SHP77 (cell line): ENCODE data around the gene EFCAB10.

Experiments
- DNase-seq, 2 experiments: peaks; one replicate each; lab custom pipeline; 2025; lab: John Stamatoyannopoulos, UW

The EFCAB10 gene

DNA sequence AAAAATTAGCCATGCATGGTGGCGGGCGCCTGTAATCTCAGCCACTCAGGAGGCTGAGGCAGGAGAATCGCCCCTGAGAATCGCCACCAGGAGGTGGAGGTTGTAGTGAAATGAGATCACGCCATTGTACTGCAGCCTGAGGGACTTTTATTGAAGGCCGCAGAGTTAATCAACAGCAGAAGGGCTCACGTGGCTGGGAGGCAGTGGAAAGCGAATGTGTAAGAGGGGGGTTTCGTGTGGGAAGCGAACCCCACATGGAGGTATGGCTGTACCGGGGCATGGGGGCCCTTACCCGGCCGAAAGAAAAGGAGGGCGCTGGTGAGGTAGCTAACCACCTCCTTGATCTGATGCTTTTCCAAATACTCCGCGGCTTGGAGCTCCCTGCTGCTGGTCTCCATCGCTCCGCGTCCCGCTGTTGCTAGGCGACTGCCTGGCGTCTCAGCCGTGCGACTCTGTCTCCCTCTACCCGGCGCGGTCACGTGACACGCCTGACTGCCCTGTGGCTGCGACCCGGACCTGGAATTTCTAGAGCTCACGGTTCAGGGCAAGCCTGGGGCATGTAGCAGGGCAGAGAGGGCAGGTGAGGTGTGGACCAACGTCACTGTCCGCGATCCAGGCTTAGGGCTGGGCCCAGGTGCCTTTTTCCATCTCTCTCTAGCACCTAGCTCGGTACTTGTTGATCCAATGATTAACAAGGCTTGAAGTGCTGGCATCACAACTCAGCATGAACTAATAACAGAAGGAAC lies at the start of gene EFCAB10:
EFCAB10 (minus strand) TSS at position 428 of the 746 bp plus-strand sequence; CDS start at position 398, 30 bp downstream.
- peak; percentile 82 to 89 for DNase-seq

DNA sequence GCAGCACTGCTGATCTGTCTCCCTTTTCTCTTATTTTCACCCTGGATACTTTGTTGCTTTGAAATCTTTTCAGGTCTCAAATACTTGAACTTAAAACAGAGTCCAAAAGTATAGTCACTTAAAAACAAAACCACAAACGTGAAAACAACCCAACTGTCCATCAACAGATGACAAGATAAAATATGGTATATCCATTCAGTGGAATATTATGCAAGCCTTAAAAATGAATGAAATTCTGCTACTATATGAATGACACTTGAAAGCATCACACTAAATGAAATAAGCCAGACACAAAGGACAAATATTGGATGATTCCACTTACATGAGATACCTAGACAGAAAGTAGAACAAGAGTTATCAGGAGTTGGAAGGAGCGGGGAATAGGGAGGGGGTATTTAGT lies 44.7 kb upstream of the EFCAB10 start:
- no peak for DNase-seq

DNA sequence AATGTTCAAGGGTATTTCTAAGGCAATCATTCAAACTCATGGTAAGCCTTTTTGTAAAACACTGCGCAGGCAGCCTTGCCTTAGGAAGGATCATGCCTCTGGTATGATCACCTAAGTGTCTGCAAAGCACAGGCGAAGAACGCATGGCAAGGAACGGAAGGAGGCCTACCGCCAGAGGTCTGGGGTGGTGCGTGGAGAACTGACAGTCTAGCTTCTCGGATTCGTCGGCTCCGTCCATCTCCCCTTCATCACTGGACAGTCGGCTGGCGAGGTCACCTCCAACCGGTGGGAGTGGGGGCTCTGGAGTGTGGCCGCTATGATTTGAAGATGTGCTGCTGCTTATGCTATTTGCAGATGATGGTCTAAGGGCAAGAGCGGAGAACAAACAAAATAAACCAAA lies 42.6 kb upstream of the EFCAB10 start:
- no peak for DNase-seq

- no peak for DNase-seq
Observed at GRCh38 chr7:105623378-105623777, 42.1 kb upstream of the EFCAB10 start.

DNA sequence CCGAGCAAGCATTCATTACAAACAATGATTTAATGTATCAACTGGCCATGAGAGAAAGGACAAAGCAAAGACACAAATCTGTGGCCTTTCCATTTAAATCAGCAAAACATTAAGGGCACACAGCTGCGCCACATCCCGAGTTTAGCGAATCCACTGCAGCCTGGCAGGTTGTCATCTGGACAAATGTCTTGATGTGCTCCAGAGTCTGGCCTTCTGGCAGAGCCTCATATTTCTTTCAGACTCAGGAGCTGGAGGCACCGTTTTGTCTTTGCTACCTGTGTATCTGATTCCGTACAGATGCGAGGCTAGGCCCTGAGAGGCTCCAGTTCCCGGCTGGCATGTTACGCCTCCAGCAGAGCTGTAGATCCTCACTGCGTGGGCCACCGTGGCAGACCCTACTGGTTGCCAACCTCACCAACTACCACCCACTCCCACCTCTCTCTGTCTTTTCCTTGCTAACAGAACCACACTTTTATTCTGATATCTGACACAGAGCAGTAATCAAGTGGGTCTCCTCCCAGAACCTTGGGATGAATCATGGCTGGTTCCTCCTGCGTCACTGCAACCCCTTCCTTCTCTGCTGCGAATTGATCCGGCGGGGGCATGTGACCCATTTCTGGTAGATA lies 40.9 kb upstream of the EFCAB10 start:
- DNase-seq: no peak

DNA sequence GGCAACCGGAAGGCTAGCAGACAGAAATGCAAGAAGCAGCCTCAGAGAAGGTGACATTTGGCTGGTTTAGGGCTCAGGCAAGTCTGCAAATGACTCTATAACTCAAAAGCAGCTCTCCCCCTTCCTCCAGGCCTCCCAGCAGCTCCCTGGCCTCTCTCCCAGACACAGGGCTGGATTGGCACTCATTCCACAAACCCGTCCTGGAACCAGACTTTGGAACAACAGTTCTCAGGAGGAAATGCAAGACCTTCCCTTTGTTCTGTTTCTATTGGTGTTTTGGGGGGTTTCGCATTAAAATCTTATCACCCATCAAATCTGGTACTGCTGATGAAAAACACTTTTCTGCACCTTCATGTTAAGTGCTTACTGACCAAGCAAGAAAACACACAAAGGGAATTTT lies 40.3 kb upstream of the EFCAB10 start:
- DNase-seq: no peak

DNA sequence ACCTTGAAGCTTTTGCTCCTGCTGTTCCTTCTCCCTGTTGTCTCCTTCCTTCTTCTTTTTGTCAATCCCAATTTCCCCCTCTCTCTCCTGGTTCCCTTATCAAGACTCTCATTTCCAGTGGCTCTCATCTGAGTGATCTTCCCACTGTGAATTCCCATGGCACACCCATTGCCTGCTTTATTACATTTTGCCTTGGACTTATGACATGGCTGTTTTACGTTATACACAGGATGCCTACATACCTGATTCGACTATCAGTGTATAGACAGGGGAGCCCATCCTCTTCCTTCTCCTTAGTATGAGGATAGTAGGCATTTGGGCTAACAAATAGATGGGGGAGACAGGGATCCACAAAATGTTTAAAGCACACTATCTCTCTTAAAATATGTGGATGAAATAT lies 39.9 kb upstream of the EFCAB10 start:
- no peak for DNase-seq

- no peak for DNase-seq
Observed at GRCh38 chr7:105619590-105619989, 38.3 kb upstream of the EFCAB10 start.

DNA sequence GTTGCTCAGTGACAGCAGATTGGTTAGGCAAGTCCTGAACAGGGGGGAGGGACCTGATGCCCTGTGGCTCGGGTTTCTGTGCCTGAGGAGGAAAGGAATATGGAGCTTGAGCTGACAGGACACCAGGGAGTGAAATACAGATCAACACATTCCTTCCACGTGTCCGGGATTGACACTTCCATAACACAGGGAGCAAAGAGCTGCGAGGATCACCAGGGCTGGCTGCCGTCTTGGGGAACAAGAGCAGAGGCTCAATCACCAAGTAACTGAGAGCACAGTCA lies 36.7 kb upstream of the EFCAB10 start:
- no peak for DNase-seq

- DNase-seq: no peak
Observed at GRCh38 chr7:105617280-105618015, 36.2 kb upstream of the EFCAB10 start.

DNA sequence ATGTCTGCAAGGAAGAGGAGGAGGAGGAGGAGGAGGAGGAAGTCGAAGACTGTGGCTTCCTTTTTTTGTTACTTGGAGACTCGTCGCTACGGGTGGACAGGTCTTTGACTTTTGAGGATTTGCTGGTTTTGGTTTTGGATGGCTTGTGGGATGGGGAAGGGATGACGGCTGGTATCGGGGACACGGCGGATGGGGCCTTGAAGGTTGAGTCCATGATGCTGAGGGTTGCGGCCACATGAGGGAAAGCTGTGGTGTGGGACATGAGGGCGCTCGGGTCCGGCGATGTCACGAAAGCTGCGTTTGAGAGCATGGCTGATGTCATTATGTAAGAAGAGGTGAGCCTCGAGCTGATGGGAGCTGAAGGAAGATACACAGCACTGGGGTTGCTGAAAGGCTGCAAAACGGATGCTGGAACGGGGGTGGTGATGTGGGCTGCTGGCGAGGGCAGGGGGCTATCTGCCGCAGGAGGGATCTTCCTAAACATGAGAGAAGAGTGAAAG lies 33.1 kb upstream of the EFCAB10 start:
- no peak for DNase-seq

DNA sequence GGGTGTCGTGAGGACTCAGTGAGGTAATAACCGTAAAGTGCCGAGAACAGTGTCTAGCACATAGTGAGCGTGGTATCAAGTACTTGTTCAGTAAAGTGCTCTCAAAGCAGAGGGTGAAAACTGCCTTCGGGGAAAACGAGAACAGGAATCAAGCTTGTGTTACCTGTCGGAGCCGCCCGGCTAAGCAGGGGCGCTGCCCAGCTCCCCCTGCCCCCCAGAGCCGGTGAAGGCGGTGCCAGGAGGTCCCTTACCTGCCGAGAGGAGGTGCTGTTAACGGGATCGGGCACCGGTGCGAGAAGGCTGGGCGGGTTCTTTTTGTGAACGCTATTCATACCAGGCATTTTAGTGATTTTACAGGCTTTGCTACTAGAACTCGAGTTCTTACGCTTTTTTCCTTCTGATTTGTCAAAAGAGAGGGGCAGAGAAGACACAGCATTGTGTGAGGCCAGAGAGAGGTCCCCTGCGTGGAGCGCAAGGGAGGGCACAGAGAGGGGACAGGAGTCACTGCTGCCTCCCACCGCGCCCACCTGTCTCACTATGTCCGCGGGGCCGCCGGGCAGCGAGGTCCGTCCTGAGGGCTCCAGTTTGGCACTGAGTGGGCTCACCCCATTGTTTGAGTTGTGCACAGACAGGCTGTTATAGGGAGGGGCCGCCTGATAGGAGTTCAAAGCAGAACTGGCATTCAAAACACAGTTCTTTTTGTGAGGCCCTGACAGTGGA lies 32.5 kb upstream of the EFCAB10 start:
- DNase-seq: no peak

DNA sequence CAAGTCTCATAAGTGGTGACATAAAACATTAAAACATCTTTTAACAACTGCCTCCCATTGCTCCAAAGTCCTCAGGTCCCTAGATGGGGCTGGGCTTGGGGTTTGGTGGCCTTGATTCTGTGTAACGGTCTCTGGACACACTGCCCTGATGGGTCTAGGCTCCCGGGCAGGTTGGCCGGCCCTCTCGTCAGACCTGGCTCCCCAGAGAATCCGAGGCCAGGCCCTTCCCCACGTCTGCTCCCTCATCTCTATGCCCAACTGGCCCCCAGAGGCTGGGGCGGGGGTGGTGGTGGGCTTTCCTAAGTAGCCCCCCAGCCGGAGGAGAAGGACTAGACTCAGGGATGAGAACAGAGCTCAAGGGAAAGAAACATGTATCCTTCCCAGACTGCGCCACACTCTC lies 31.5 kb upstream of the EFCAB10 start:
- DNase-seq: no peak

- no peak for DNase-seq
Observed at GRCh38 chr7:105611856-105612775, 30.8 kb upstream of the EFCAB10 start.

DNA sequence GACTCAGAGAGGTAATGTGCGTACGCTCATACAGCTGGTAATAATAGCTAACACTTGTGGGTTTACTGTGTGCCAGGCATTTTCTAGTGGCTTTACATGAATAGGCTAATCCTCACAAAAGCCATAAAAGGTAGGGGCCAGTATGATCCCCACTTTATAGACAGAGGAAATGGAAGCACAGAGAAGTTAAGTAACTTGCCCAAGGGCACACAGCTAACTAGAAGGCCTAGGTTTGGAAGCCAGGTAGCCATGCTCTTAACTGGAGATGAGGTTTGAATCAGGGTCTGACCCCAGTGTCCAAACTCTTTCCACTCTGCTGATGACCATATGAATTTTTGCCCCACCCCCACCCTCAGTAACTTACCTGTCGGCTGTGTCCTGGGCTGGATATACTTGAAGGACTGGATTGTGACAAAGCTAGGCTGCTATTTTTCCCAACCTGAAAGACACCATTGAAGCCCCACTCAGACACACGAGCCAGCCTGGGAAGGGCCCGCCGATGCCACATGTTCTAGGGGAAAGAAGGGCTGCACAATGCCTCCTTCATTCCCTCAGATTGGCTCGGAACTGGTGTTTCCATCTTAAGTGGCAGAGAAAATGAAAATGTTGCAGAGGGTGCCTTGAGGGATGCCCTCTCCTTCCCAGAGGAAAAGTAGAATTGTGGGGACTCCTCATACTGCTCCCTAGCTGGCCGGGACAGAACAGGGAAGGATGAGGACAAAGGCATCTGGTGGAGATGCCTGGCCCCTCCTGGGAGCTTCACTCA lies 29.1 kb upstream of the EFCAB10 start:
- no peak for DNase-seq

DNA sequence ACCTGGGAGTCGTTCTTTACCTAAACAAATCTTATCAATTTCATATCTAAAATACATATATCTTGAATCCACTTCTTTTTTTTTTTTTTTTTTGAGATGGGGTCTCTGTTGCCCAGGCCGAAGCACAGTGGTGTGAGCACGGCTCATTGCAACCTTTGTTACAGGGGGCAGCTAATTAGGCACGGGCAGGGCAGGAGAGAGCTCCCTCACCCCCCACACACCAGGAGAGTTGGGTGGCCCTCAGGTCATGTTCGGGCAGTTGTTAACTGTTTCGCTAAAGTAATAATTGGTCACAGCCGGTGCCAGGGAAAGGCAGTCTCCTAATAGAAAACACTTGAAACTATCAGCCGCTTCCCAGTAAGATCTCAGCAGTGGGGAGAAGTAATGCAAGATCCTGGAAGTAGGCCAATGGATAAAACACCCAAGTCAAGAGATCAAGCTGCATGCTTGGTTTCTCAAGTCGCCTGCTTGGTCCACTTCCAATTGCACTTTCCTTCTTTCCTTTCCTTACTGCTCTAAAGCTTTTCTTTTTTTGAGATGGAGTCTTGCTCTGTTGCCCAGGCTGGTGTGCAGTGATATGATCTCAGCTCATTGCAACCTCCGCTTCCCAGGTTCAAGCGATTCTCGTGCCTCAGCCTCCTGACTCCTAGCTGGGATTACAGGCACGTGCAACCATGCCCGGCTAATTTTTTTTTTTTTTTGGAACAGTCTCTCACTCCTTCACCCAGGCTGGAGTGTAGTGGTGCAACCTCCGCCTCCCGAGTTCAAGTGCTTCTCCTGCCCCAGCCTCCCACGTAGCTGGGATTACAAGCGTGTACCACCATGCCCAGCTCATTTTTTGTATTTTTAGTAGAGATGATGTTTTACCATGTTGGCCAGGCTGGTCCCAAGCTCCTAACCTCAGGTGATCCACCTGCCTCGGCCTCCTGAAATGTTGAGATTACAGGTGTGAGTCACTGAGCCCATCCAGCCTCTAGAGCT lies 21.3 kb upstream of the EFCAB10 start:
- DNase-seq: no peak

- no peak for DNase-seq
Observed at GRCh38 chr7:105600720-105601550, 19.6 kb upstream of the EFCAB10 start.

GRCh38 chr7:105599551-105599950 lies 18.3 kb upstream of the EFCAB10 start:
- no peak for DNase-seq
